ENCODE measurements around the gene XBP1.
"Not testable (repeated sequence)": the region's sequence is repeated elsewhere in the genome, so short reads cannot be mapped to it uniquely, and the experiment has no call there.

Gene XBP1

DNA sequence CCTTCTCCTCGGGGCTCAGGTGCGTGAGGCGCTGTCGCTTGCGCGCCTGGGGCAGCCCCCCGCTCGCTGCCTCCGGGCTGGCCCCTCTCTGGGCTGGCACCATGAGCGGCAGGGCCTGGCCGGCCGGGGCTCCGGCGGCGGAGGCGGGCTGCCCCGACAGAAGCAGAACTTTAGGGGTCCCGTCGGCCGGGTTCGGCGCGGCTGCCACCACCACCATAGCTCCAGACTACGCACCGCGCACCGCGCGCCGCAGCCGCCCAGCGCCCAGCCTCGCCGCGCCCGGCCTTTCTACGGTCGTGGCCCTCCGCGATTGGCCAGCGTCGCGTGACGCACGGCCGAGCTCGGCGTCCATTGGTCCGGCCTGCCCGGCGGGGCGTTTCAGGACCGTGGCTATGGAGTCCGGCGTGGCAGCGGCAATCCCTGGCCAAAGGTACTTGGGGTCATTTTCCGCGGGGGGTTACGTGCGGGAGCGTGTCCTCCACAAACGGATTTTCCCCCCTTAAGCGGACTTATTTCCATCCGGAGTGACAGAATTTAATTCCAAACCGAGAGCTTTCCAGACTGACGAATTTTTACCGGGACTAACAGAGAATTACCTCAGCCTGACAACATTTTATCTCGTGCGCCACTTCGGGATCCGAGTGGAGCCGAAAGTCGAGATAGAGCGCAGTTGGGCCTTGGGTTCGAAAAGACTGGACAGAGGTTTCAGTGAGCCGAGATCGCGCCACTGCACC, at the start of gene XBP1:
Gene XBP1 (minus strand): TSS at position 262 of the 734 bp plus-strand sequence.
- peak; percentile 76 to 77 for DNase-seq (ENCODE audit: extremely low read depth in 1 of 2, low read depth in 1 of 2)

- no peak for DNase-seq (ENCODE audit: extremely low read depth in 1 of 2, low read depth in 1 of 2)
These were observed 46.6 kb upstream of the XBP1 start for GRCh38 chr22:28846994-28847393.

- not testable (repeated sequence) for DNase-seq (ENCODE audit: extremely low read depth in 1 of 2, low read depth in 1 of 2)
These were observed 43.9 kb upstream of the XBP1 start for GRCh38 chr22:28844277-28844676.

GRCh38 chr22:28843633-28844032, 43.3 kb upstream of the XBP1 start:
- DNase-seq (ENCODE audit: extremely low read depth in 1 of 2, low read depth in 1 of 2) = no peak

- DNase-seq (ENCODE audit: extremely low read depth in 1 of 2, low read depth in 1 of 2) = no peak
These were observed 40.7 kb upstream of the XBP1 start for GRCh38 chr22:28841111-28841510.

DNA sequence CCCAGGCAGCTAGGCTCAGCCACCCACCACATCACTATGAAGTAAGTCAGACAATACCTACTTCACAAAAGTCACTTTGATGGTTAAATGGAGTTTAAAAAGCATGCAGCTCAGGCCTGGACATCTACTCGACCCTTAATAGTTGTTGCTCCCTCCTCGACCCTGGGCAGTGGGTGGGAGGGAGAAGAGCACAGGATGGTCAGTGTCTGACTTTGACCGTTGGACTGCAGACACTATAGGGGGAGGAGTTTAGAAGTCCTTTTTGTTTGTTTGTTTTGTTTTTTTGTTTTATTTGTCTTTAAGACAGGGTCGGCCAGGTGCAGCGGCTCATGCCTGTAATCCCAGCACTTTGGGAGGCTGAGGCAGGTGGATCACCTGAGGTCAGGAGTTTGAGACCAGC, 38.6 kb upstream of the XBP1 start:
- DNase-seq (ENCODE audit: extremely low read depth in 1 of 2, low read depth in 1 of 2) = no peak

GRCh38 chr22:28837640-28838039, 37.3 kb upstream of the XBP1 start:
- DNase-seq (ENCODE audit: extremely low read depth in 1 of 2, low read depth in 1 of 2) = no peak

DNA sequence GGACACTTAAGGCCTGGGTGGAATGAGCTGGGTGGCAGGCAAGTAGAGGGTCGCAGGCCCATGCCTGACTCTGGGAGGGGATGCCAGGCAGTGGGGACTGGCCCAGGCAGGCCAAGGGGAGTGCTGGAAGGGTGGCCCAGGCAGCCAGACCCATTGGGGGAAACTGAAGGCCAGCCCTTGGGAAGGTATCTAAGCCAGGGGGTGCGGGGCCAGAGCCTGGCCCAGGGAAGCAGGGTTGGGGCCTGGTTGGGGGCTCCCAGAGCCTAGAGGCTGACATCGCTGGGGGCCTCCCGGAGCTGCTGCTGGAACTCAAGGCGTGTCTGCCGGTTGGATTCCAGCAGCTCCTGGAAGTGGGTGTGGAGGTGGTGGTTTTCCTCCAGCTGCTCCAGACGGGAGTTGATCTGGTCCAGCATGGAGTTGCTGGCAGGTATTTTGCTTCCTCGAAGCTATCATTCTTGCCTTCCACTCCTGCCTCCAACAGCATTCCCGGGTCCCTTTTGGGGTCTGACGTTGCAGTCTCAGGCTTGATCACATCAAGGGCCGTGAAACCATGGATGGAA, 35.3 kb upstream of the XBP1 start:
- DNase-seq (ENCODE audit: extremely low read depth in 1 of 2, low read depth in 1 of 2) = no peak

GRCh38 chr22:28833276-28833923, 33.0 kb upstream of the XBP1 start:
- no peak for DNase-seq (ENCODE audit: extremely low read depth in 1 of 2, low read depth in 1 of 2)

GRCh38 chr22:28832731-28833130, 32.4 kb upstream of the XBP1 start:
- no peak for DNase-seq (ENCODE audit: extremely low read depth in 1 of 2, low read depth in 1 of 2)

DNA sequence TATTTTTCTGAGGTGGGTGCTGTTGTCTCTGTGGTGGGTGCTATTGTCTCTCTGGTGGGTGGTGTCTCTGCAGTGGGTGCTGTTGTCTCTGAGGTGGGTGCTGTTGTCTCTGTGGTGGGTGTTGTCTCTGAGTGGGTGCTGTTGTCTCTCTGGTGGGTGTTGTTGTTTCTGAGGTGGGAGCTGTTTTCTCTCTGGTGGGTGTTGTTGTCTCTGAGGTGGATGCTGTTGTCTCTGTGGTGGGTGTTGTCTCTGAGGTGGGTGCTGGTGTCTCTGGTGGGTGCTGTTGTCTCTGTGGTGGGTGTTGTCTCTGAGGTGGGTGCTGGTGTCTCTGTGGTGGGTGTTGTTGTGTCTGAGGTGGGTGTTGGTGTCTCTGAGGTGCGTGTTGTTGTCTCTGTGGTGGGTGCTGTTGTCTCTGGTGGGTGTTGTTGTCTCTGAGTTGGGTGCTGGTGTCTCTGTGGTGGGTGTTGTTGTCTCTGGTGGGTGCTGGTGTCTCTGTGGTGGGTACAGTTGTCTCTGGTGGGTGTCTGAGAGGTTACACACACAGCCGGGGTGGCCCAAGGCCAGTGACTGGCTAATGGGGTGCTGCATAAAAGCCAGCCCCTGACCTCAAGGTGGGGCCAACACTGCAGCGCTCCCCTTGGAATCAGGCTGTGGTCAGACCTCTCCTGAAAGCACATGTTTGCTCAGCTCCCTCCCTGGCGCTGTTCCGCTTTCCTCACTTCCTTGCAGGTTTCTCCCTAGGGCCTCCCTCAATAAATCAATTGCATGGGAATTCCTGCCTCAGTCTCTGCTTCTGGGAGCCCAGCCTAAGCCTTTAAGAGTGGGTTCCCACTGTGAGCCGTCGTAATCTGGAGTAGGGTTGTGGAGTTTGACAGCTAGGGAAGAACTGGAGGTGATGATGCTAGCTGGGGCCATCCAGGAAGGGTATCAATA, 31.0 kb upstream of the XBP1 start:
- no peak for DNase-seq (ENCODE audit: extremely low read depth in 1 of 2, low read depth in 1 of 2)

DNA sequence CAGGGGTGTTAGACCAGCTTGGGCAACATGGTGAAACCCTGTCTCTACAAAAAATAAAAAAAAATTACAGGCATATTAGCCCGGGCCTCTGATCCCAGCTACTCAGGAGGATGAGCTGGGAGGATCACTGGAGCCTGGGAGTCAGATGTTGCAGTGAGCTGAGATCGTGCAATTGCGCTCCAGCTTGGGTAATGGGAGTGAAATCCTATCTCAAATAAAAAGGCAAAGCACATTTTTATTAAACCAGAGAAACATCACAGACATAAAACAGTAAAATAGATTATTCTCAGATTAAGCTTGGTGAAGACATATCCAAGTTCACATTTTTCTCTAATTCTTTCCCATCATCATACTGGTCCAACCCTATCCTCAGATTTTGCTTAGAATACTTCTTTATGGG, 30.1 kb upstream of the XBP1 start:
- no peak for DNase-seq (ENCODE audit: extremely low read depth in 1 of 2, low read depth in 1 of 2)

DNA sequence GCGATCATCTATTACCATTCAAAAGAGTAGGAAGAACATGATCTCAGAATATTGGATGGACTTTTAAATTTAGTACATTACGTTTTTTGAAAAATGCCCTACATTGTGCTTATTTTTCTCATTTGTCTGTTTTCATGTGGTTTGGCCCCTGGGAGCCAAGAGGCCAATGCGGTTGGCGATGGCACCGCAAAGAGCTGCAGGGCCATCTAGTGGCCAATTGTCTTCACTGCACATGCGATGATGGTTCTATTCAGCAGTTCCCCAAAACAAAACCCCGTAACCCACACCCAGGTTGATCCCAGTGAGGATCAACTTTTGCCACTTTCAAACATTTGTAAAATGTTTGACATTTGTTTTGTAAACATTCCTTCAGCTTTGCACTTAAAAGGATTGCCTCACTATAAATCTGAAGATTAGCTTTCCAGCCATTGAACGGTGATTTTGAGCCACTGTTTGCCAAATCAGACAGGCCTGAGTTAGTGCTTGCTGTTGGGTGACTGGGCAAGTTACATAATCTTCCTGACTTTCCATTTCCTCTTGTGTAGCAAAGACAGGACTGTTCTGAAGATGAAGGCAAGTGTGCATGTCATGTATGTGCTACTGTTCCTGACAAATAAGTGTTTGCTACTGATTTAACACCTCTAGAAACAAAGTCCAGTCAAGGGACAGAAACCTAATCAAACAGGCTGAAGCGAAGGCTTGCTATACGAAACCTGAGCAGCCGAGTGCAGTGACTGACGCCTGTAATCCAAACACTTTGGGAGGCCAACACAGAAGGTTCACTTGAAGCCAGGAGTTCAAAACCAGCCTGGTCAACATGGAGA, 29.2 kb upstream of the XBP1 start:
- DNase-seq (ENCODE audit: extremely low read depth in 1 of 2, low read depth in 1 of 2) = peak; percentile 48 to 54

DNA sequence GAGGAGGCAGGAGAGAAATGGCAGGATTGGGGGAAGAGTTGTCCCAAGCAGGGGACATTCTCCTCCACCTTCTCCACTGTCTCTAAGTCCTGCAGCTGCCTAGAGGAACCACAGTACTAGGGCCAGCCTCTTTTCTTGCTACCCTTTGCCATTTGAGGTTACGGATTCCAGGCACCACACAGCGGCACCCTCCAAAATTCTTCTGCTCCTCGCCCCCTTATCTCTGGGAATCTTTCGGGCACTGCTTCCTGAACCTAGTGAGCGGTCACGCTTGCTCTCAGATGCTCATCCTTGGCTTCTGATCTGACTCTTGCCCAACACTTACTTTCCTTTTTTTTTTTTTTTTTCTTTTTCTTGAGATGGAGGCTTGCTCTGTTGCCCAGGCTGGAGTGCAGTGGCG, 26.6 kb upstream of the XBP1 start:
- DNase-seq (ENCODE audit: extremely low read depth in 1 of 2, low read depth in 1 of 2) = no peak

DNA sequence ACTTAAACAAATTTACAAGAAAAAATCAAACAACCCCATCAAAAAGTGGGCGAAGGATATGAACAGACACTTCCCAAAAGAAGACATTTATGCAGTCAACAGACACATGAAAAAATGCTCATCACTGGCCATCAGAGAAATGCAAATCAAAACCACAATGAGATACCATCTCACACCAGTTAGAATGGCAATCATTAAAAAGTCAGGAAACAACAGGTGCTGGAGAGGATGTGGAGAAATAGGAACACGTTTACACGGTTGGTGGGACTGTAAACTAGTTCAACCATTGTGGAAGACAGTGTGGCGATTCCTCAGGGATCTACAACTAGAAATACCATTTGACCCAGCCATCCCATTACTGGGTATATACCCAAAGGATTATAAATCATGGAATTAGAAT, 26.1 kb upstream of the XBP1 start:
- DNase-seq (ENCODE audit: extremely low read depth in 1 of 2, low read depth in 1 of 2) = not testable (repeated sequence)

DNA sequence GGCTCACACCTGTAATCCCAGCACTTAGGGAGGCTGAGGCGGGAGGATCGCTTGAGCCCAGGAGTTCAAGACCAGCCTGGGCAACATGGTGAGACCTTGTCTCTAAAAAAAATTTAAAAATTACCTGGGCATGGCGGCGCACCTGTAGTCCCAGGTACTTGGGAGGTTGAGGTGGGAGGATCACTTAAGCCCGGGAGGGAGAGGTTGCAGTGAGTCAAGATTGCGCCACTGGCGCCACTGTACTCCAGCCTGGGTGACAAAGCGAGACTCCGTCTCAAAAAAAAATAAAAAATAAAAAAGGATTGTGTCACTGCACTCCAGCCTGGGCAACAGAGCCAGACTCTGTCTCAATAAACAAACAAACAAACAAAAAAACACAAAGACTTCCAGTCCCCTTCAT, 24.1 kb upstream of the XBP1 start:
- DNase-seq (ENCODE audit: extremely low read depth in 1 of 2, low read depth in 1 of 2) = not testable (repeated sequence)

GRCh38 chr22:28822930-28823551, 22.7 kb upstream of the XBP1 start:
- no peak for DNase-seq (ENCODE audit: extremely low read depth in 1 of 2, low read depth in 1 of 2)

DNA sequence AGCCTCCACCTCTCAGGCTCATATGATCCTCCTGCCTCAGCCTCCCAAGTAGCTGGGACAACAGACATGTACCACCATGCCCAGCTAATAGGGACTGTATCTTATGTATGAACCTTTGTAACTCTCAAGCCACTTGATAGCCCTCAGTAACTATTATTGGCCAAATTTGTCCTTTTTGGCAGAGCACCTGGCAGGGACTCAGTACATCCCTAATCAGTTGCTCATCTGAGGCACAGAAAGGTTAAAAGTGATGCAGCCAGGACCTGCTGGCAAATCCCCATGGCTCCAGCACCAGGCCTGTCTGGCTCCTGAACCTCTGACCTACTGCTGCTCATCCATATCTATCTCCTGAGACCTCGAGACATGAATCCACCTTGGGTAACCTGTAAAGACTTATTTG, 21.1 kb upstream of the XBP1 start:
- DNase-seq (ENCODE audit: extremely low read depth in 1 of 2, low read depth in 1 of 2) = no peak

- DNase-seq (ENCODE audit: extremely low read depth in 1 of 2, low read depth in 1 of 2) = no peak
These were observed 20.5 kb upstream of the XBP1 start for GRCh38 chr22:28820885-28821284.

All from stimulated activated CD8-positive, alpha-beta memory T cell treated with anti-CD3 and anti-CD28 coated beads, Interleukin-7, amount 100 ng/mL, for 48 hours (primary cell).